ENCODE results near the gene SMIM12.
"Not testable (repeated sequence)": the region's sequence is repeated elsewhere in the genome, so short reads cannot be mapped to it uniquely, and the experiment has no call there.

SMIM12 gene

DNA sequence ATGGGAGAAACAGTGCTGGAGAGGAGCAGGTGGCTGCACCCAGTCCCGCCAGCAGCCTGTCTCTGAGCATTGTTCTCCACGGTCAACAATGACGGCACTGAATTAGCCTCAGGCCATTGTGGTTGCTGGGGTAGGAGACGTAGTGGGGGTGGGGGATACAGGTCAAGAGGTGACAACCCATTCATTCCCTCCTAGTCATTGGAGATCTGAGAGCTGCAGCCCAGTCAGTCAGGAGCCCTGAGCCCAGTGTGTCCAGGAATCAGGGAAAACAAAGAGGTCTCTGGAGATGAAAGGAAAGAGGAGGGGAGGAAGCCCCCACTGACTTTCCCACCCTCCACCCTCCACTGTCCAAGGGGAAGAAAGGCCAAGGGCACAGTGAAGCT is 15.3 kb downstream of the SMIM12 start:
- DNase-seq (ENCODE audit: extremely low read depth in 1 of 2, low read depth in 1 of 2), result no peak

DNA sequence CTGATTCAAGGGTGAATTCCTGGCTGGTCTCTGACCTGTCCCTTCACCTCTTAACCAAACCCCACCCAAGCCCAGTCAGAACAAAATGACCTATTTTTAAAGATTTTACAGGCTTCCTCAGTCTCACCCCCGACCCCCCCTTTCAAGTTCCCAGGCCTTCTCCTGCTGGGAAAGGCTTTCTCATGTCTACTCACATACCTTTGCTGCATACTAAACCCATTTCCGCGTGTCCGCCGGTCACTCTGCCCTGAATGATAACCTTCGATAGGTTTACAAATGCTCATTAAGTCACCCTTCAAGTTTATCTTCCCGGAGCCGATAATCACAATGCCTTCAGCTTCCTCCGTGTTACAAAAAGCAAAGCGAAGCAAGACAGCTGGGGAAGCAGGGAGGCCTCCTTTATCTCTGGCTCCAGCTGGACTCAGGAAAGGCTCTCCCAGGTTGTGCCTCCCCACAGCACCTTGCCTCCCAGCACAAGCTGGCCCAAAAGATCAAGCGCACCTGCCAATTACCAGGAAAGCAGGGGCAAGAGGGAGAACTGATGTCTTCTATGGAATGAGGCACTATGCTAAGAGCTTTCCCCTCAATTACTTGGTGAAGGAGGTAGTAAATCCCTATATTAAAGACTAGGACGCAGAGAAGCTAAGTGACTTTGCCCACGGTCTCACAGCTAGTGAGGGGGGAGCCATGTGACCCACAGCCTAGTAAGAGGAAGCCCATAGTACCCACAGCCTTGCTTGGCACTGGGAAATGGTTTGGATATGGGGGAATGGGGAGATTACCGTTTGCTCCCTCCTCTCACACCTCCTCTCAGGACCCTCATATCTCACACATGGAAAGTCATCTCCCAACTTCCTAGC is 15.9 kb downstream of the SMIM12 start:
- no peak for DNase-seq (ENCODE audit: extremely low read depth in 1 of 2, low read depth in 1 of 2)

GRCh38 chr1:34842952-34843371 is 16.6 kb downstream of the SMIM12 start:
- no peak for DNase-seq (ENCODE audit: extremely low read depth in 1 of 2, low read depth in 1 of 2)

- no peak for DNase-seq (ENCODE audit: extremely low read depth in 1 of 2, low read depth in 1 of 2)
Measured at GRCh38 chr1:34842073-34842472, 17.5 kb downstream of the SMIM12 start.

DNA sequence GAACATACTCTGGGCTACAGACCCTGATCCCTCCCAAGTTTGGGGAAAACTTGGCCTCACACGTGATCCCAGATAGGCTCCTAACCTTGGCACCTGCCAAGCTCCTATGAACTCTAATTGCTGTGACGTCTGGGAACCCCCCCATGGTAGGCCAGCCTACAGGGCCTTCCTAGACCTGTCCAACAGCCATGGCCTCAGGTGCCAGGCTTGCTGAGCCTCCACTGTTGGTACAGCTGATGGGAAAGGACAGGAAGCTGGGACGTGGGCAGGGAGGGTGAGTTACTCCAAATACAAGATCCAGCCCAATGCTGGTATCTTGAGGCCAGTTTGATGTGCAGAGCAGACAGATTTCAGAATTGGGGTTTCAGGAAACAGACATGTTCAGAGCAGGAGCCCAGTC is 19.1 kb downstream of the SMIM12 start:
- DNase-seq (ENCODE audit: extremely low read depth in 1 of 2, low read depth in 1 of 2), result no peak

- no peak for DNase-seq (ENCODE audit: extremely low read depth in 1 of 2, low read depth in 1 of 2)
Measured at GRCh38 chr1:34839526-34840305, 19.8 kb downstream of the SMIM12 start.

DNA sequence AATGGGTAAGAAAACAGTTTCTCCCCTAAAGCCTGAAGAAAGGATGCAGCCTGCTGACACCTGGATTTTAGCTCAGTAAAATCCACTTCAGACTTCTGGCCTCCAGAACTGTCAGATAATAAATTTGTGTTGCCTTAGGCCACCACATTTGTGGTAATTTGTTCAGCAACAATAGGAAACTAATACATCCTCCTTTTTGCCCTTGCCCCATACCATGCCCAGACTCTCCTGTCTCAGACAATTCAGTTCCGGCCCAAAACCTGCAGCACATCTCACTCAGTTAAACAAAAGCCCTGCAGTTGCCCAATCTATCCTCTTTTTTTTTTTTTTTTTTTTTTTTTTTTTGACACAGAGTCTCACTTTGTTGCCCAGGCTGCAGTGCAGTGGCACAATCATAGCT is 25.8 kb downstream of the SMIM12 start:
- DNase-seq (ENCODE audit: extremely low read depth in 1 of 2, low read depth in 1 of 2), result no peak

- no peak for DNase-seq (ENCODE audit: extremely low read depth in 1 of 2, low read depth in 1 of 2)
Measured at GRCh38 chr1:34831721-34832246, 27.8 kb downstream of the SMIM12 start.

DNA sequence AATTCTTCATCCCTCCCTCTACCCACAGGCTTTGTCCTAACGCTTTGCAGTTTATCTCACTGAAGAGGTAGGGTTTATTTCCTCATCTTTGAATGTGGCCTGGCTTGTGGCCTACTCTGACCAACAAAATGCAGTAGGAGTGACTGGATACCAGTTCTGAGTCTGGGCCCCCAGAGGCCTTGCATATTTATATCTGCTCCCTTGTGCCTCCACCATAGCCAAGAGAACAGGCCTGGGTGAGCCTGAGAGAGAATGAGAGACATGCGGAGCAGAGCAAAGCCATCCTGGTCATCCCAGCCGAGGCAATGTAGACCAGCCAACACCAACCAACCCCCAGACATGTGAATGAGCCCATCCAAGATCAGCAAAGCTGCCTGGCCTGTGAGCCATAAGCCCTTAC is 30.3 kb downstream of the SMIM12 start:
- no peak for DNase-seq (ENCODE audit: extremely low read depth in 1 of 2, low read depth in 1 of 2)

DNA sequence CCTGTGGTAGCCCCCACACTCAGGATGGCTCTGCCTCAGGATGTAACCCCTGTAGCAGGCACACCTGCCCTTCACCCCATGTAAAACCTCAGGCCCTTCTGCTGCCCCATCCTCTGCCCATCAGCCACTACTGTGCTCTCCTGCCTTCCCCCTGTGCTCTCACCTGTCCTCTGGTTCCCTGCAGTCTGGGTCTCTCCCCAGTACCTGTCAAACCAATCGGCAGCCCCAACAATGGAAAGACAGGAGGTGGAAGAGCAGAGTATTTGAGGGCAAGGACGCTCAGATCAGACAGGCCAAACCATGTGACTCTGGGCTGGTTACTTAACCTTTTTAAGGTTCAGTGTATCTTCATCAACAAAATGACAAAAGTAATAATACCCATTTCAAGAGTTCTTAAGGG is 30.9 kb downstream of the SMIM12 start:
- no peak for DNase-seq (ENCODE audit: extremely low read depth in 1 of 2, low read depth in 1 of 2)

DNA sequence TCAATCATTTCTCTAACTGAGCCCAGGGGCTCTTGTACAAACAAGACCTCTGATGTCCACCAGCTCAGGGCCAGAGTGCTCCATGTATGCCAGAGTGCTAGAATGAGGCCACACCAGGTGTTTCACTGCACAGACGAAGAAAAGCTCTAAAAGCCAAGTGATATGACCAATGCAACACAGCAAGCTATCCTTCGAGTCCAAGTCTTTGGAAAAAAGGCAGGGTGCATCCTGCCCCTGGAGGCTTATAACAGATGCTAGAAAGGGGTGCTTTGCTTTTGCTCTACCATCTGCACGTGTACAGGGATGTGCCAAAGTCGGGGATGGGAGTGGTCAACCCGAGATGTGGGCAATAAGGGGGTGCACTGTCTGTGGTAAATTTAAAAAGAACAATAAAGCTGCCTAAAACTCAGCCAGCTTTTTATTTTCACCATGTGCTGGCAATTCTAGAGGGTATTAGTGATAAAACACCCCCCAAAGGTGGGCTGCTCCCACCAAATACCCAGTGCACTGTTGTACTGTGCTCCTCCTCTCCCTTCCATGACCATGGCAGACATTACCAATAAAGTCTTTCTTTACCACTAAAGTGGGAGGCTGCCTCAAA is 32.1 kb downstream of the SMIM12 start:
- DNase-seq (ENCODE audit: extremely low read depth in 1 of 2, low read depth in 1 of 2), result no peak

- DNase-seq (ENCODE audit: extremely low read depth in 1 of 2, low read depth in 1 of 2), result no peak
Measured at GRCh38 chr1:34825455-34826091, 34.0 kb downstream of the SMIM12 start.

DNA sequence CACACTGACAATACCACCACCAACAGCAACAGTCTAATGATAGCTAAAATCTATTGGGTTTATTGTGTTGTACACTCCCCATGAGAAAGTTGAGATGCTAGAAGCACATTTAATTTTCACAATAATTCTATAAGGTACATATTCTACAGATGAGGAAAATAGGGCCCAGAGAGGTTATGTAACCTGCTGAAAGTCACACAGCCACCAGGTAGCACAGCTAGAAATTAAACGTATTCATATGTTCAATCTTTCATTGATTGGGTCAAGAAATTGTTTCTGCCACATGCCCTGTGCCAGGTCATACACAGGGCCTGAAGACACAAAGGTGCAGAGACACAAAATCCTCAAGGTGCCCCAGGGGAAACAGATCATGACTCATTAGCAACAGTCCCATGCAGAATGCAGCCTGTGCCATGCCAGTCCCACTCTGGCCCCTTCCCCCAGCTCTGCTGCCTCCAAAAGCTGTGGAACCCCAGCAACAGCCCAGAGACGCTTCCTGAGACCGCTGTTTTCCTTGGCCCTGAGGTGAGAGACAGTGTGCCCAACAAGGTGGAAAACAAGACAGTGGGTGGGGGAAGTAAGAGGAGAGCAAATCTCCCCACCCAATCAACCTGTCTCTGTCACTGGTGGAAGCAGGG is 34.6 kb downstream of the SMIM12 start:
- no peak for DNase-seq (ENCODE audit: extremely low read depth in 1 of 2, low read depth in 1 of 2)

DNA sequence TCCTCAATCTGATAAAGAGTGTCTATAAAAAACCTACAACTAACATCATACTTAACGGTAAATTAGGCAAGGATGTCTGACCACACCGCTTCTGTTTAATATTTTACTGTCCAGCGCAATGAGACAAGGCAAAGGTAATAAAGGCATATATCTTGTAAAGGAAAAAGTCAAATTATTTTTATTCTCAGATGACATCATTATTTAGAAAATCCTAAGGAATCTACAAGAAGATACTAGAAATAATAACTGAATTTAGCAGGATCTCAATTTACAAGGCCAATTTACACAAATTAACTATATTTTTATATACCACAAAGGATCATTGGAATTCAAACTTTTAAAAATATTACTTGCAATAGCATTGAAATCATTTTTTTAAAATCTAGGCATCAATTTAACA is 37.3 kb downstream of the SMIM12 start:
- no peak for DNase-seq (ENCODE audit: extremely low read depth in 1 of 2, low read depth in 1 of 2)

GRCh38 chr1:34818862-34819261 is 40.7 kb downstream of the SMIM12 start:
- DNase-seq (ENCODE audit: extremely low read depth in 1 of 2, low read depth in 1 of 2), result not testable (repeated sequence)

GRCh38 chr1:34816778-34817177 is 42.8 kb downstream of the SMIM12 start:
- no peak for DNase-seq (ENCODE audit: extremely low read depth in 1 of 2, low read depth in 1 of 2)

DNA sequence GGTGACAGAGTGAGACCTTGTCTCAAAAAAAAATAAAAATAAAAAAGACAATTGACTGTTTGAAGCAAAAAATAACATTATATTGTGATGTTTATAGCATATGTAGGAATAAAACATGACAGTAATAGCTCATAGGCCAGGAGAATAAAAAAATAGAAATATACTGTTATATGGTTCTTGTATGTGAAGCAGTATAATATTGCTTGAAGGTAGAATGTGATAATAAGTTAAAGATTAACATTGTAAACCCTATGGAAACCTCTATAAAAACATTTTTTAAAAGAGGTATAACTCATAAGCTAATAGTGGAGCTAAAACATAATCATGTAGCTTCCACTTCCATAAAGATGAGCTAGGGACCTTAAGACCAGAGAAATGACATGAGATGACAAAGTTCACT is 43.2 kb downstream of the SMIM12 start:
- no peak for DNase-seq (ENCODE audit: extremely low read depth in 1 of 2, low read depth in 1 of 2)

GRCh38 chr1:34810781-34811180 is 48.8 kb downstream of the SMIM12 start:
- not testable (repeated sequence) for DNase-seq (ENCODE audit: extremely low read depth in 1 of 2, low read depth in 1 of 2)

DNA sequence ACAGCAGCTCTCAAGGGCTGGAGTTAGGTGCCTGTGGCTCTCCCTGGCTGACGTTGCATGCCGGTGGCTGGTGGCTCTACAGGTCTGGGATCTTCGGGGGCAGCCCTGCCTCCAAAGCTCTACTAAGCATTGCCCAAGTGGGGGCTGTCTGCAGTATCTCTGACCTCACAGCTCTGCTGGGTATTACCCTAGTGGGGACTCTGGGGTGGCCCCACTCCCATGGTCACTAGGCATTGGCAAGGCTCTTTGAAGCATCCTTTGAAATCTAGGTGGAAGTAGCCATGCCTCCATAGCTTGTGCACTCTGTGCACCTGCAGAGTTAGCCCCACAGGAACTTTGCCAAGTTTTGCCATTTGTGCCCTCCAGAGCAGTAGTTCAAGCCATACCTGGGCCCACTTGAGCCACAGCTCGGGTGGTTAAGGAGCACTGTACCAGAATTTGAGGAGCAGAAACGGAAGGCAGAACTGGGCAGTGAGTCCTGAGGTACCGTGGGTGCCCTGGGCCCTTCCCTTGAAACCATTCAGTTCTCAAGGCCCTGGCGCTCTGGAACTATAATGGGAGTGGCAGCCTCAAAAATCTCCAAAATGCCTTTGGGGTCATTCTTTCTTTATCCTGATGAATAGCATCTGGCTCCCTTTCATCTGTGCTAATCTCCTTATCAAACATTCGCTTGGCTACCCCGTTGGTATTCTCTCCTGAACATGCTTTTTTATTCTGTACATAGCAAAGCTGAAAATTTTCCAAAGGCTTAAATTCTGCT is 51.3 kb downstream of the SMIM12 start:
- no peak for DNase-seq (ENCODE audit: extremely low read depth in 1 of 2, low read depth in 1 of 2)

GRCh38 chr1:34806396-34806795 is 53.2 kb downstream of the SMIM12 start:
- DNase-seq (ENCODE audit: extremely low read depth in 1 of 2, low read depth in 1 of 2), result no peak
